KOPT-K1 (cell line): ENCODE results near the gene MORN5.

Experiments used
- H3K27ac ChIP-seq: fragments of 200-600 bp; sonication (generic); 2 replicates; pipeline ENCODE4 v1.5.1; 2016; ENCODE audit warnings: antibody characterized with exemption, mild to moderate bottlenecking, low read depth, low read length; ENCODE audit not compliant: poor library complexity, severe bottlenecking
- H3K36me3 ChIP-seq: fragments of 200-600 bp; sonication (generic); 2 replicates; pipeline ENCODE4 v1.5.1; 2017; ENCODE audit warnings: antibody characterized with exemption, mild to moderate bottlenecking, low read length, moderate library complexity; ENCODE audit not compliant: insufficient read depth
- H3K9me3 ChIP-seq: fragments of 200-600 bp; sonication (generic); 2 replicates; pipeline ENCODE4 v1.5.1; 2017; ENCODE audit warnings: antibody characterized with exemption, low read length, mild to moderate bottlenecking; ENCODE audit not compliant: insufficient read depth, poor library complexity, severe bottlenecking

Gene MORN5

GRCh38 chr9:122232796-122233306 is 73.1 kb downstream of the MORN5 start:
- no peaks in the 10 kb centered on the region for H3K36me3 ChIP-seq
- H3K9me3 ChIP-seq, result no peaks in the 10 kb centered on the region
- H3K27ac ChIP-seq, result no peak overlapping the region

- no peak overlapping the region for H3K27ac ChIP-seq
- peaks cover 2% of the 10 kb centered on the region for H3K36me3 ChIP-seq
- no peaks in the 10 kb centered on the region for H3K9me3 ChIP-seq
Measured at GRCh38 chr9:122234022-122234748, 74.5 kb downstream of the MORN5 start.

GRCh38 chr9:122236681-122237080 is 77.0 kb downstream of the MORN5 start:
- Histone ChIP-seq H3K9me3 (no peaks in the 10 kb centered on the region), H3K36me3 (peaks cover 27% of the 10 kb centered on the region), H3K27ac (no peak overlapping the region)

GRCh38 chr9:122239722-122240121 is 80.0 kb downstream of the MORN5 start:
- Histone ChIP-seq H3K36me3 (peaks cover 58% of the 10 kb centered on the region), H3K27ac (no peak overlapping the region), H3K9me3 (no peaks in the 10 kb centered on the region)

GRCh38 chr9:122244349-122244748 is 84.6 kb downstream of the MORN5 start:
- Histone ChIP-seq H3K9me3 (no peaks in the 10 kb centered on the region), H3K36me3 (peaks cover 97% of the 10 kb centered on the region)

GRCh38 chr9:122246666-122247065 is 87.0 kb downstream of the MORN5 start:
- Histone ChIP-seq H3K27ac (no peak overlapping the region), H3K36me3 (peaks cover 92% of the 10 kb centered on the region), H3K9me3 (no peaks in the 10 kb centered on the region)

More at GRCh38 chr9:122244349-122244748, 84.6 kb downstream of the MORN5 start:
- H3K27ac ChIP-seq, result no peak overlapping the region

GRCh38 chr9:122248448-122248865 is 88.7 kb downstream of the MORN5 start:
- Histone ChIP-seq H3K9me3 (no peaks in the 10 kb centered on the region), H3K27ac (no peak overlapping the region), H3K36me3 (peaks cover 91% of the 10 kb centered on the region)
